ENCODE data around the gene SPATA33.

Gene SPATA33

GRCh38 chr16:89645122-89645521, 12.5 kb upstream of the SPATA33 start:
- H3K4me3 ChIP-seq (ENCODE audit: low read depth, low read length), result no peak overlapping the region
- no peak for TF ChIP-seq MYC (IDR thresholded peaks at IDR 0.05; ENCODE audit: low read depth, low read length)
- TF ChIP-seq MAX (IDR thresholded peaks at IDR 0.05; ENCODE audit: low read depth, low read length), result no peak
- TF ChIP-seq CTCF (IDR thresholded peaks at IDR 0.05; ENCODE audit: low read depth, low read length), result no peak
- TF ChIP-seq POLR2A (IDR thresholded peaks at IDR 0.05; ENCODE audit: extremely low read depth, insufficient read length), result no peak
- no peak for DNase-seq (ENCODE audit: low read depth)

GRCh38 chr16:89646270-89646669, 11.4 kb upstream of the SPATA33 start:
- no peak for TF ChIP-seq POLR2A (IDR thresholded peaks at IDR 0.05; ENCODE audit: extremely low read depth, insufficient read length)
- TF ChIP-seq MAX (IDR thresholded peaks at IDR 0.05; ENCODE audit: low read depth, low read length), result no peak
- TF ChIP-seq CTCF (IDR thresholded peaks at IDR 0.05; ENCODE audit: low read depth, low read length), result no peak
- no peak for TF ChIP-seq MYC (IDR thresholded peaks at IDR 0.05; ENCODE audit: low read depth, low read length)
- H3K4me3 ChIP-seq (ENCODE audit: low read depth, low read length), result no peak overlapping the region
- no peak for DNase-seq (ENCODE audit: low read depth)

GRCh38 chr16:89646906-89647305, 10.7 kb upstream of the SPATA33 start:
- no peak overlapping the region for H3K4me3 ChIP-seq (ENCODE audit: low read depth, low read length)
- no peak for DNase-seq (ENCODE audit: low read depth)
- no peak for TF ChIP-seq MYC (IDR thresholded peaks at IDR 0.05; ENCODE audit: low read depth, low read length)
- no peak for TF ChIP-seq CTCF (IDR thresholded peaks at IDR 0.05; ENCODE audit: low read depth, low read length)
- no peak for TF ChIP-seq MAX (IDR thresholded peaks at IDR 0.05; ENCODE audit: low read depth, low read length)
- no peak for TF ChIP-seq POLR2A (IDR thresholded peaks at IDR 0.05; ENCODE audit: extremely low read depth, insufficient read length)

GRCh38 chr16:89651584-89651983, 6.1 kb upstream of the SPATA33 start:
- no peak for DNase-seq (ENCODE audit: low read depth)
- TF ChIP-seq MAX (IDR thresholded peaks at IDR 0.05; ENCODE audit: low read depth, low read length) (no peak), CTCF (IDR thresholded peaks at IDR 0.05; ENCODE audit: low read depth, low read length) (no peak), MYC (IDR thresholded peaks at IDR 0.05; ENCODE audit: low read depth, low read length) (no peak), POLR2A (IDR thresholded peaks at IDR 0.05; ENCODE audit: extremely low read depth, insufficient read length) (no peak)
- H3K4me3 ChIP-seq (ENCODE audit: low read depth, low read length), result no peak overlapping the region

- DNase-seq (ENCODE audit: low read depth), result no peak
- H3K4me3 ChIP-seq (ENCODE audit: low read depth, low read length), result no peak overlapping the region
- no peak for TF ChIP-seq MYC (IDR thresholded peaks at IDR 0.05; ENCODE audit: low read depth, low read length)
- no peak for TF ChIP-seq CTCF (IDR thresholded peaks at IDR 0.05; ENCODE audit: low read depth, low read length)
- no peak for TF ChIP-seq POLR2A (IDR thresholded peaks at IDR 0.05; ENCODE audit: extremely low read depth, insufficient read length)
- no peak for TF ChIP-seq MAX (IDR thresholded peaks at IDR 0.05; ENCODE audit: low read depth, low read length)
These were observed 3.9 kb upstream of the SPATA33 start for GRCh38 chr16:89653656-89654295.

All from NB4 (cell line).